H9 (cell line): ENCODE data around the gene CD86. TPM values are rescaled to one million over a fixed set of nuclear protein-coding genes. Genes with fewer than 3 reads are reported as not detected.

Source experiments
- DNase-seq: peaks from one replicate; pipeline ENCODE4 v3.0.0-alpha.2; 2017
- H2AFZ ChIP-seq: one replicate; pipeline ENCODE4 v1.6.1; 2013; ENCODE audit warnings: mild to moderate bottlenecking, low read length, control low read depth, moderate library complexity
- H2AK5ac ChIP-seq: 2 replicates; pipeline ENCODE4 v1.6.1; 2013; ENCODE audit warnings: low read length, control low read depth, mixed read lengths; ENCODE audit not compliant: insufficient read length
- H2BK120ac ChIP-seq: one replicate; pipeline ENCODE4 v1.6.1; 2013; ENCODE audit warnings: low read depth, mild to moderate bottlenecking, low read length, control low read depth, inconsistent platforms; ENCODE audit not compliant: poor library complexity, severe bottlenecking
- H2BK12ac ChIP-seq: 2 replicates; pipeline ENCODE4 v1.6.1; 2013; ENCODE audit warnings: low read length, control low read depth, mixed read lengths, low read depth; ENCODE audit not compliant: insufficient read length
- H2BK15ac ChIP-seq: 2 replicates; pipeline ENCODE4 v1.6.1; 2013; ENCODE audit warnings: low read depth, low read length, control low read depth
- H2BK20ac ChIP-seq: one replicate; pipeline ENCODE4 v1.6.1; 2013; ENCODE audit warnings: low read depth, mild to moderate bottlenecking, low read length, control low read depth, inconsistent platforms; ENCODE audit not compliant: poor library complexity, severe bottlenecking
- H2BK5ac ChIP-seq: 2 replicates; pipeline ENCODE4 v1.6.1; 2013; ENCODE audit warnings: low read length, control low read depth, mixed read lengths; ENCODE audit not compliant: insufficient read length
- H3K14ac ChIP-seq: 2 replicates; pipeline ENCODE4 v1.6.1; 2013; ENCODE audit warnings: low read length, control low read depth; ENCODE audit not compliant: insufficient read depth
- H3K18ac ChIP-seq: 2 replicates; pipeline ENCODE4 v1.6.1; 2013; ENCODE audit warnings: low read depth, mild to moderate bottlenecking, mixed read lengths, low read length, control low read depth; ENCODE audit not compliant: insufficient read length
- H3K23ac ChIP-seq: 2 replicates; pipeline ENCODE4 v1.6.1; 2013; ENCODE audit warnings: low read length, control low read depth, mixed read lengths, low read depth; ENCODE audit not compliant: insufficient read length
- H3K23me2 ChIP-seq: 2 replicates; pipeline ENCODE4 v1.6.1; 2013; ENCODE audit warnings: low read depth, mild to moderate bottlenecking, mixed read lengths, low read length, control low read depth; ENCODE audit not compliant: insufficient read length, poor library complexity, severe bottlenecking
- H3K27ac ChIP-seq: 2 replicates; pipeline ENCODE4 v1.5.1; 2013; ENCODE audit warnings: low read length, control low read depth, mixed read lengths, low read depth; ENCODE audit not compliant: insufficient read length
- H3K27me3 ChIP-seq: 2 replicates; pipeline ENCODE4 v1.6.1; 2013; ENCODE audit warnings: low read length, control low read depth, inconsistent platforms; ENCODE audit not compliant: insufficient read depth
- H3K4ac ChIP-seq: 2 replicates; pipeline ENCODE4 v1.6.1; 2013; ENCODE audit warnings: low read depth, mild to moderate bottlenecking, control low read depth, inconsistent platforms, low read length, moderate library complexity
- H3K4me1 ChIP-seq: 2 replicates; pipeline ENCODE4 v1.6.1; 2013; ENCODE audit warnings: low read length, control low read depth, inconsistent platforms; ENCODE audit not compliant: insufficient read depth
- H3K4me2 ChIP-seq: 2 replicates; pipeline ENCODE4 v1.6.1; 2013; ENCODE audit warnings: low read length, control low read depth, mixed read lengths; ENCODE audit not compliant: insufficient read length, insufficient read depth
- H3K56ac ChIP-seq: 2 replicates; pipeline ENCODE4 v1.6.1; 2013; ENCODE audit warnings: low read depth, mild to moderate bottlenecking, mixed read lengths, low read length, control low read depth; ENCODE audit not compliant: insufficient read length
- H3K79me1 ChIP-seq: 2 replicates; pipeline ENCODE4 v1.6.1; 2013; ENCODE audit warnings: low read depth, mild to moderate bottlenecking, moderate library complexity, low read length, control low read depth, inconsistent platforms; ENCODE audit not compliant: insufficient read depth, poor library complexity, severe bottlenecking
- H3K79me2 ChIP-seq: 2 replicates; pipeline ENCODE4 v1.6.1; 2013; ENCODE audit warnings: low read length, control low read depth, inconsistent platforms; ENCODE audit not compliant: insufficient read depth
- H3K9ac ChIP-seq: 2 replicates; pipeline ENCODE4 v1.6.1; 2013; ENCODE audit warnings: low read length, control low read depth, mixed read lengths; ENCODE audit not compliant: insufficient read length; ENCODE audit errors: extremely low read depth
- H3K9me3 ChIP-seq: one replicate; pipeline ENCODE4 v1.6.1; 2013; ENCODE audit warnings: low read depth, low read length, inconsistent platforms; ENCODE audit not compliant: control insufficient read depth
- H3T11ph ChIP-seq: one replicate; pipeline ENCODE4 v1.6.1; 2013; ENCODE audit warnings: mild to moderate bottlenecking, low read length, control low read depth, inconsistent platforms
- H4K20me1 ChIP-seq: one replicate; pipeline ENCODE4 v1.6.1; 2013; ENCODE audit not compliant: control insufficient read depth, insufficient read length, insufficient read depth
- H4K5ac ChIP-seq: 2 replicates; pipeline ENCODE4 v1.6.1; 2013; ENCODE audit warnings: low read depth, mild to moderate bottlenecking, mixed read lengths, low read length, control low read depth; ENCODE audit not compliant: insufficient read length
- H4K8ac ChIP-seq: replicated peaks from 2 replicates; pipeline ENCODE4 v1.6.1; 2013; ENCODE audit warnings: low read length, control low read depth, mixed read lengths, low read depth; ENCODE audit not compliant: insufficient read length
- H4K91ac ChIP-seq: 2 replicates; pipeline ENCODE4 v1.6.1; 2013; ENCODE audit warnings: low read depth, mild to moderate bottlenecking, moderate library complexity, mixed read lengths, low read length, control low read depth; ENCODE audit not compliant: insufficient read length
- H3K27ac Mint-ChIP-seq, 3 experiments: 2 replicates in 2 of 3; 3 replicates in 1 of 3; pipeline ENCODE4 v1.8.0; 2020 to 2021; ENCODE audit warnings: mixed read lengths in 3 of 3, mild to moderate bottlenecking in 1 of 3, moderate library complexity in 1 of 3
- H3K27me3 Mint-ChIP-seq: 2 replicates; pipeline ENCODE4 v1.8.0; 2021; ENCODE audit warnings: low read depth, mild to moderate bottlenecking, moderate library complexity, mixed read lengths
- H3K36me3 Mint-ChIP-seq, 3 experiments: 2 replicates in 2 of 3; 3 replicates in 1 of 3; pipeline ENCODE4 v1.8.0; 2020 to 2021; ENCODE audit warnings: low read depth in 3 of 3, mixed read lengths in 3 of 3; ENCODE audit not compliant: insufficient read depth in 1 of 3
- H3K4me1 Mint-ChIP-seq, 2 experiments: 2 replicates each; pipeline ENCODE4 v1.8.0; 2020; ENCODE audit warnings: mixed read lengths in 2 of 2
- H3K4me3 Mint-ChIP-seq, 2 experiments: 2 replicates in 1 of 2; 3 replicates in 1 of 2; pipeline ENCODE4 v1.8.0; 2020 to 2021; ENCODE audit warnings: mild to moderate bottlenecking in 2 of 2, mixed read lengths in 2 of 2, moderate library complexity in 1 of 2
- H3K9me3 Mint-ChIP-seq, 2 experiments: 2 replicates in 1 of 2; 3 replicates in 1 of 2; pipeline ENCODE4 v1.8.0; 2020; ENCODE audit warnings: mild to moderate bottlenecking in 2 of 2, mixed read lengths in 2 of 2, moderate library complexity in 1 of 2
- WGBS: extraction: QIAGEN DNeasy Blood & Tissue Kit; methylation state at CpG from one replicate; pipeline ENCODE4 v1.1.7; 2013; ENCODE audit warnings: missing lambda C conversion rate, low lambda C conversion rate, mixed read lengths; ENCODE audit not compliant: insufficient read length; ENCODE audit errors: extremely low coverage; 5-methylcytosine and 5-hydroxymethylcytosine counted together
- total RNA-seq: library from RNA; stranded (reverse); gene quantifications from 2 replicates; pipeline ENCODE4 v1.2.1, GENCODE V29; 2021
- TF ChIP-seq, protein P1 (sequence below): fragments of 200-600 bp; sonication (generic); conservative IDR thresholded peaks from 3 replicates; pipeline ENCODE4 v1.8.0; 2021; ENCODE audit warnings: antibody characterized with exemption, mild to moderate bottlenecking

CD86 gene
- total RNA-seq, 1 experiment from 2014 or later, result not detected

DNA sequence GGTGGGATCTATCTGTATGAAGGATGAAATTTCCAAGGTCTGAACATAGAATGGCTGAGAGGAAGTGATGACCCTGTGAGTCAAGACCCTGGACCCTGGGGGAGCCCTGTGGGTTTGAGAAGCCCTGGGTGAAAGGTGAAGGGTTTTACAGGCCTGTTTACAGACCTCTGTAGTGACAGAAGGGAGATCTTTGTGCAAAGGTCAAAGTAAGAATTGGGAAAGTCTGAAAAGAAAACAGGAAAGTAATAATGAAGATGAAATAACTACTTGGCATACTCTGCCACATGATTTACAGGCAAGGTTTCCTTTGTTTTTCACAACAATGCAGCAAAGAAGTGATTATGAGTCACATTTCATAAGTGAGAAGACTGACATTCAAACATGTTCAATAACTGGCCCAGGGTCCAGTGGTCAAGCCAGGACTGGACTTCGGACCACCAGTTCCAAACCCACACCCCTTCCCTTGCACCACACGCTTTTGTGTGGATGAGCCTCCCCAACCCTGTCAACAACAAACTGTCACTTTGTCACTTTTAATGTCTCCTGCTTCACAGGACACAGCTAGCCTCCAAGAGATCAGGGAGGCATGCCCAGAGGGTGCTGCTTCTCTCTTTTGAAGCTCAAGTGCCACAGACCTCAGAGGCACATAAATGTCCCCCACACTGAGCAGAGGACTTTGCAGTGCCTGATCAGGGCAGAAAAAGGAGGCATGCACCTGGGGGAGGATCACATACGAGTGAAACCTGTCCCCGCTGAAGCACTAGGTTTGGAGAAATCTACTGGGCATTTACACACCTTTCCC lies 21.5 kb downstream of the CD86 start:
- Histone ChIP-seq H3K79me1 (no peaks in the 10 kb centered on the region), H2AFZ (no peak overlapping the region), H3K4me2 (no peak overlapping the region), H2AK5ac (no peak overlapping the region), H3T11ph (no peak overlapping the region), H3K9me3 (no peaks in the 10 kb centered on the region), H3K4ac (no peak overlapping the region), H3K27ac (no peak overlapping the region), H3K79me2 (no peaks in the 10 kb centered on the region), H3K27me3 (no peaks in the 10 kb centered on the region), H2BK5ac (no peak overlapping the region), H2BK20ac (no peak overlapping the region), H2BK120ac (no peak overlapping the region), H4K8ac (no peak overlapping the region), H4K91ac (no peak overlapping the region), H2BK12ac (no peak overlapping the region), H3K14ac (no peak overlapping the region; the same call in 1 of the 2 replicates), H3K18ac (no peak overlapping the region), H4K20me1 (no peaks in the 10 kb centered on the region), H3K23ac (no peak overlapping the region), H3K23me2 (no peaks in the 10 kb centered on the region), H3K56ac (no peak overlapping the region), H3K4me1 (no peaks in the 10 kb centered on the region), H2BK15ac (no peak overlapping the region), H4K5ac (no peak overlapping the region), H3K9ac (no peak overlapping the region)
- Mint-ChIP-seq H3K36me3 (no peaks in the 10 kb centered on the region; a peak in 1 of 7 replicates), H3K4me1 (peaks cover 3 to 5% of the 10 kb centered on the region in 2 experiments; a peak in 3 of 4 replicates), H3K9me3 (peaks cover 0 to 3% of the 10 kb centered on the region in 2 experiments; a peak in 1 of 5 replicates), H3K27ac (no peak overlapping the region), H3K27me3 (peaks cover 3% of the 10 kb centered on the region; the same call in 1 of the 2 replicates), H3K4me3 (no peak overlapping the region)
- WGBS, result no CpG with 5 or more reads among the region's 4 CpGs
- TF ChIP-seq, protein P1, sequence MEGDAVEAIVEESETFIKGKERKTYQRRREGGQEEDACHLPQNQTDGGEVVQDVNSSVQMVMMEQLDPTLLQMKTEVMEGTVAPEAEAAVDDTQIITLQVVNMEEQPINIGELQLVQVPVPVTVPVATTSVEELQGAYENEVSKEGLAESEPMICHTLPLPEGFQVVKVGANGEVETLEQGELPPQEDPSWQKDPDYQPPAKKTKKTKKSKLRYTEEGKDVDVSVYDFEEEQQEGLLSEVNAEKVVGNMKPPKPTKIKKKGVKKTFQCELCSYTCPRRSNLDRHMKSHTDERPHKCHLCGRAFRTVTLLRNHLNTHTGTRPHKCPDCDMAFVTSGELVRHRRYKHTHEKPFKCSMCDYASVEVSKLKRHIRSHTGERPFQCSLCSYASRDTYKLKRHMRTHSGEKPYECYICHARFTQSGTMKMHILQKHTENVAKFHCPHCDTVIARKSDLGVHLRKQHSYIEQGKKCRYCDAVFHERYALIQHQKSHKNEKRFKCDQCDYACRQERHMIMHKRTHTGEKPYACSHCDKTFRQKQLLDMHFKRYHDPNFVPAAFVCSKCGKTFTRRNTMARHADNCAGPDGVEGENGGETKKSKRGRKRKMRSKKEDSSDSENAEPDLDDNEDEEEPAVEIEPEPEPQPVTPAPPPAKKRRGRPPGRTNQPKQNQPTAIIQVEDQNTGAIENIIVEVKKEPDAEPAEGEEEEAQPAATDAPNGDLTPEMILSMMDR, result no peak
- DNase-seq, result no peak
